GM12878 (cell line): Measurements from ENCODE around the gene UBC. TPM values are rescaled to one million over a fixed set of nuclear protein-coding genes. Genes with fewer than 3 reads are reported as not detected.

Experiments
- BACH1 ChIP-seq: fragments of 450-650 bp; IDR thresholded peaks from 2 replicates; pipeline ENCODE4 v1.6.1; 2017; ENCODE audit warnings: mild to moderate bottlenecking, borderline replicate concordance
- CREM ChIP-seq: IDR thresholded peaks from 2 replicates; pipeline ENCODE4 v1.6.1; 2014; ENCODE audit warnings: antibody characterized with exemption, low read depth
- FOXK2 ChIP-seq: fragments of 450-650 bp; IDR thresholded peaks from 2 replicates; pipeline ENCODE4 v1.6.1; 2017; ENCODE audit warnings: mild to moderate bottlenecking, moderate library complexity
- HCFC1 ChIP-seq: fragments of 150-350 bp; IDR thresholded peaks from 2 replicates; pipeline ENCODE4 v1.6.1; 2014; ENCODE audit warnings: low read length
- IKZF2 ChIP-seq, 2 experiments: fragments of 450-650 bp; IDR thresholded peaks; 2 replicates each; pipeline ENCODE4 v1.6.1; 2017; ENCODE audit warnings: mild to moderate bottlenecking in 2 of 2, moderate library complexity in 2 of 2
- LARP7 ChIP-seq: fragments of 450-650 bp; IDR thresholded peaks from 2 replicates; pipeline ENCODE4 v1.6.1; 2017; ENCODE audit warnings: mild to moderate bottlenecking
- MTA2 ChIP-seq: fragments of 450-650 bp; IDR thresholded peaks from 2 replicates; pipeline ENCODE4 v1.6.1; 2016; ENCODE audit warnings: low read depth, mild to moderate bottlenecking, moderate library complexity
- MYC ChIP-seq: IDR thresholded peaks from 2 replicates; pipeline ENCODE4 v1.6.1; 2011; ENCODE audit warnings: mild to moderate bottlenecking, low read length, moderate library complexity, inconsistent platforms; ENCODE audit not compliant: insufficient read depth, insufficient replicate concordance, insufficient read length, severe bottlenecking
- NBN ChIP-seq: fragments of 450-650 bp; IDR thresholded peaks from 2 replicates; pipeline ENCODE4 v1.6.1; 2016
- POLR2AphosphoS5 ChIP-seq: IDR thresholded peaks from 2 replicates; pipeline ENCODE4 v1.6.1; 2011; ENCODE audit warnings: mild to moderate bottlenecking, low read length, inconsistent platforms
- RBBP5 ChIP-seq: fragments of 200-600 bp; sonication (generic); conservative IDR thresholded peaks from 2 replicates; pipeline ENCODE4 v1.6.1; 2016
- RELA ChIP-seq: fragments of 450-650 bp; IDR thresholded peaks from 2 replicates; pipeline ENCODE4 v1.8.0; 2014; ENCODE audit warnings: borderline replicate concordance; ENCODE audit not compliant: partially characterized antibody
- polyA plus RNA-seq, 11 experiments: library from polyadenylated mRNA; depleted of rRNA in 4 of 11; unstranded in 6 of 11; stranded (reverse) in 5 of 11; fragments of >200 nt; fragmentation: Nextera tagmentation in 4 of 11; fragmentation: Illumina TruSeq in 1 of 11; extraction: Ambion mirVana in 4 of 11; extraction: Trizol in 1 of 11; gene quantifications; 1 replicate in 1 of 11; 2 replicates in 10 of 11; pipeline versions ENCODE4 v1.2.1 to v1.2.3, GENCODE V29; 2011 to 2016; ENCODE audit warnings: inconsistent platforms in 2 of 11, missing spikeins in 2 of 11, low read depth in 1 of 11
- total RNA-seq, 4 experiments: library from RNA; depleted of rRNA in 3 of 4; stranded (reverse); fragments of >200 nt in 3 of 4; fragmentation: Illumina TruSeq in 1 of 4; extraction: Trizol in 1 of 4; gene quantifications; 2 replicates each; pipeline versions ENCODE4 v1.2.1 to v1.2.3, GENCODE V29; 2013 to 2021
- TF ChIP-seq, protein P1 (sequence below): fragments of 450-650 bp; IDR thresholded peaks from 2 replicates; pipeline ENCODE4 v1.6.1; 2017; ENCODE audit warnings: mild to moderate bottlenecking, moderate library complexity
- TF ChIP-seq, protein P2 (sequence below): fragments of 450-650 bp; IDR thresholded peaks from 2 replicates; pipeline ENCODE4 v1.6.1; 2018; ENCODE audit warnings: borderline replicate concordance, mild to moderate bottlenecking; ENCODE audit not compliant: partially characterized antibody
- TF ChIP-seq, protein P3 (sequence below): IDR thresholded peaks from 2 replicates; pipeline ENCODE4 v1.6.1; 2012; ENCODE audit warnings: low read depth, low read length, improper control_type of control experiment
- TF ChIP-seq, protein P4 (sequence below): fragments of 450-650 bp; IDR thresholded peaks from 2 replicates; pipeline ENCODE4 v1.6.1; 2017; ENCODE audit warnings: mild to moderate bottlenecking, low read depth, inconsistent platforms; ENCODE audit not compliant: poor library complexity, severe bottlenecking

Gene UBC
- total and polyA plus RNA-seq, 10 of the 15 experiments (the other 5 are each of a cell fraction or from before 2014, with no cell fraction given), result 653 to 1,666 (median 874) TPM

DNA sequence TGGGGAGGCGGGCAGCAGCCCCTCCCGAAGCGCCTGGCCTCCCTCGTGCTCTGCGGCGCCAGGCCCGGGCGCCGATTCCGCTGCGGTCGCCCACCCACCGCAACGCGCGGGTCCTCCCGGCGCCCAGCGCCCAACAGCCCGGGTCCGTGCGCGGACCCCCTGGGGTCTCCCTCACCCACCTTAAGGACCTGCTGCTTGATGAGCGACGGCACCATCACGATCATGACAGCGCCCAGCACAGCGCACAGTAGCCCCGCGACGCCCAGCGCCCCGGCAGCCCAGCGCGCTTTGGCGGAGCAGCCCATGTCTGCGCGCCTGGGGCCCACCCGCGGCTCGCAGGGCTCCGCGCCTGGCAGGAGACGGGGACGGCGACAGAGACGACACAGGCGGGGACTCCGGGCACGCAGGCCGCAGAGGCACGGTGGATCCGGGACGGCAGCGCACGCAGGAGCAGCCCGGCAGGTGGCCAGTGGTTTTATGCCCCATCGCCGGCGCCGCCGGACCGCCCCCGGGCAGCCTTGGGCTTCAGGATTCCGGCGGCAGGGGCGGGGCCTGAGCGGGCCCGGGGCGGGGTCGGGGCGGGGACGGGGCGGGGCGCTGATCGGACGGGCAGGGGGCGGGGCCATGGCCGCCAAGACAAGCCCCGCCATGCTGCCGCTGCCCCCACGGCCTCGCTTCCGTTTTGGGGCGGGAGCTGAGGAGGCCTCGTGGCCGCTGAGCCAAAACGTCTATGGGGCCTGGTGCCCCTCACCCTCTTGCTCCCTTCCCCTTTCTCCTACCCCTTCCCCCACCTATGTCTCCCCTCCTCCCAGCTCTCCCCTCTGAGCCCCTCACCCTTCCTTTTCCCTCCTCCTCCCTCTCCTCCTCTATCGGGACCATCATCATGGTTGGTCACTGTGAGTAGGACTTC is 50.8 kb downstream of the UBC start, which contains the start of gene SCARB1 (continued):
- TF ChIP-seq, protein P1, sequence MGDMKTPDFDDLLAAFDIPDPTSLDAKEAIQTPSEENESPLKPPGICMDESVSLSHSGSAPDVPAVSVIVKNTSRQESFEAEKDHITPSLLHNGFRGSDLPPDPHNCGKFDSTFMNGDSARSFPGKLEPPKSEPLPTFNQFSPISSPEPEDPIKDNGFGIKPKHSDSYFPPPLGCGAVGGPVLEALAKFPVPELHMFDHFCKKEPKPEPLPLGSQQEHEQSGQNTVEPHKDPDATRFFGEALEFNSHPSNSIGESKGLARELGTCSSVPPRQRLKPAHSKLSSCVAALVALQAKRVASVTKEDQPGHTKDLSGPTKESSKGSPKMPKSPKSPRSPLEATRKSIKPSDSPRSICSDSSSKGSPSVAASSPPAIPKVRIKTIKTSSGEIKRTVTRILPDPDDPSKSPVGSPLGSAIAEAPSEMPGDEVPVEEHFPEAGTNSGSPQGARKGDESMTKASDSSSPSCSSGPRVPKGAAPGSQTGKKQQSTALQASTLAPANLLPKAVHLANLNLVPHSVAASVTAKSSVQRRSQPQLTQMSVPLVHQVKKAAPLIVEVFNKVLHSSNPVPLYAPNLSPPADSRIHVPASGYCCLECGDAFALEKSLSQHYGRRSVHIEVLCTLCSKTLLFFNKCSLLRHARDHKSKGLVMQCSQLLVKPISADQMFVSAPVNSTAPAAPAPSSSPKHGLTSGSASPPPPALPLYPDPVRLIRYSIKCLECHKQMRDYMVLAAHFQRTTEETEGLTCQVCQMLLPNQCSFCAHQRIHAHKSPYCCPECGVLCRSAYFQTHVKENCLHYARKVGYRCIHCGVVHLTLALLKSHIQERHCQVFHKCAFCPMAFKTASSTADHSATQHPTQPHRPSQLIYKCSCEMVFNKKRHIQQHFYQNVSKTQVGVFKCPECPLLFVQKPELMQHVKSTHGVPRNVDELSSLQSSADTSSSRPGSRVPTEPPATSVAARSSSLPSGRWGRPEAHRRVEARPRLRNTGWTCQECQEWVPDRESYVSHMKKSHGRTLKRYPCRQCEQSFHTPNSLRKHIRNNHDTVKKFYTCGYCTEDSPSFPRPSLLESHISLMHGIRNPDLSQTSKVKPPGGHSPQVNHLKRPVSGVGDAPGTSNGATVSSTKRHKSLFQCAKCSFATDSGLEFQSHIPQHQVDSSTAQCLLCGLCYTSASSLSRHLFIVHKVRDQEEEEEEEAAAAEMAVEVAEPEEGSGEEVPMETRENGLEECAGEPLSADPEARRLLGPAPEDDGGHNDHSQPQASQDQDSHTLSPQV, result no peak
- no peak for TF ChIP-seq MYC
- peak; percentile 59 for TF ChIP-seq FOXK2
- TF ChIP-seq, protein P2, sequence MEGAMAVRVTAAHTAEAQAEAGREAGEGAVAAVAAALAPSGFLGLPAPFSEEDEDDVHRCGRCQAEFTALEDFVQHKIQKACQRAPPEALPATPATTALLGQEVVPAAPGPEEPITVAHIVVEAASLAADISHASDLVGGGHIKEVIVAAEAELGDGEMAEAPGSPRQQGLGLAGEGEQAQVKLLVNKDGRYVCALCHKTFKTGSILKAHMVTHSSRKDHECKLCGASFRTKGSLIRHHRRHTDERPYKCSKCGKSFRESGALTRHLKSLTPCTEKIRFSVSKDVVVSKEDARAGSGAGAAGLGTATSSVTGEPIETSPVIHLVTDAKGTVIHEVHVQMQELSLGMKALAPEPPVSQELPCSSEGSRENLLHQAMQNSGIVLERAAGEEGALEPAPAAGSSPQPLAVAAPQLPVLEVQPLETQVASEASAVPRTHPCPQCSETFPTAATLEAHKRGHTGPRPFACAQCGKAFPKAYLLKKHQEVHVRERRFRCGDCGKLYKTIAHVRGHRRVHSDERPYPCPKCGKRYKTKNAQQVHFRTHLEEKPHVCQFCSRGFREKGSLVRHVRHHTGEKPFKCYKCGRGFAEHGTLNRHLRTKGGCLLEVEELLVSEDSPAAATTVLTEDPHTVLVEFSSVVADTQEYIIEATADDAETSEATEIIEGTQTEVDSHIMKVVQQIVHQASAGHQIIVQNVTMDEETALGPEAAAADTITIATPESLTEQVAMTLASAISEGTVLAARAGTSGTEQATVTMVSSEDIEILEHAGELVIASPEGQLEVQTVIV, result no peak
- peak; percentile 95 for TF ChIP-seq LARP7
- peak; percentile 71 for TF ChIP-seq NBN
- TF ChIP-seq MTA2, result peak; percentile 40; the same call in 1 of the 2 replicates
- TF ChIP-seq, protein P3, sequence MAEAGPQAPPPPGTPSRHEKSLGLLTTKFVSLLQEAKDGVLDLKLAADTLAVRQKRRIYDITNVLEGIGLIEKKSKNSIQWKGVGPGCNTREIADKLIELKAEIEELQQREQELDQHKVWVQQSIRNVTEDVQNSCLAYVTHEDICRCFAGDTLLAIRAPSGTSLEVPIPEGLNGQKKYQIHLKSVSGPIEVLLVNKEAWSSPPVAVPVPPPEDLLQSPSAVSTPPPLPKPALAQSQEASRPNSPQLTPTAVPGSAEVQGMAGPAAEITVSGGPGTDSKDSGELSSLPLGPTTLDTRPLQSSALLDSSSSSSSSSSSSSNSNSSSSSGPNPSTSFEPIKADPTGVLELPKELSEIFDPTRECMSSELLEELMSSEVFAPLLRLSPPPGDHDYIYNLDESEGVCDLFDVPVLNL, result no peak
- peak; percentile 91 for TF ChIP-seq POLR2AphosphoS5
- TF ChIP-seq BACH1, result peak; percentile 63
- TF ChIP-seq, protein P4, sequence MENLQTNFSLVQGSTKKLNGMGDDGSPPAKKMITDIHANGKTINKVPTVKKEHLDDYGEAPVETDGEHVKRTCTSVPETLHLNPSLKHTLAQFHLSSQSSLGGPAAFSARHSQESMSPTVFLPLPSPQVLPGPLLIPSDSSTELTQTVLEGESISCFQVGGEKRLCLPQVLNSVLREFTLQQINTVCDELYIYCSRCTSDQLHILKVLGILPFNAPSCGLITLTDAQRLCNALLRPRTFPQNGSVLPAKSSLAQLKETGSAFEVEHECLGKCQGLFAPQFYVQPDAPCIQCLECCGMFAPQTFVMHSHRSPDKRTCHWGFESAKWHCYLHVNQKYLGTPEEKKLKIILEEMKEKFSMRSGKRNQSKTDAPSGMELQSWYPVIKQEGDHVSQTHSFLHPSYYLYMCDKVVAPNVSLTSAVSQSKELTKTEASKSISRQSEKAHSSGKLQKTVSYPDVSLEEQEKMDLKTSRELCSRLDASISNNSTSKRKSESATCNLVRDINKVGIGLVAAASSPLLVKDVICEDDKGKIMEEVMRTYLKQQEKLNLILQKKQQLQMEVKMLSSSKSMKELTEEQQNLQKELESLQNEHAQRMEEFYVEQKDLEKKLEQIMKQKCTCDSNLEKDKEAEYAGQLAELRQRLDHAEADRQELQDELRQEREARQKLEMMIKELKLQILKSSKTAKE, result no peak
- no peak for TF ChIP-seq HCFC1
- TF ChIP-seq CREM, result no peak
- peak; percentile 36 for TF ChIP-seq RELA
- no peak for TF ChIP-seq RBBP5
- 0 out of 4 replicates have a peak, but pooled peaks have one; percentile 10 to 26 for TF ChIP-seq IKZF2 (IDR thresholded peaks at IDR 0.05)
